Keratinocyte (primary cell): ENCODE measurements around the gene EVI5L. TPM values are rescaled to one million over a fixed set of nuclear protein-coding genes. Genes with fewer than 3 reads are reported as not detected.

Source experiments
- DNase-seq: peaks from one replicate; pipeline ENCODE4 v3.0.0-alpha.2; 2011; ENCODE audit warnings: low read depth, missing footprints, low spot score
- FAIRE-seq: peaks from 2 replicates; lab custom pipeline; 2011; peaks lifted over from hg19 to GRCh38; lab: Jason Lieb, UNC
- H2AFZ ChIP-seq: 2 replicates; pipeline ENCODE4 v1.6.0; 2012; ENCODE audit warnings: low read length, control low read depth, inconsistent platforms; ENCODE audit not compliant: control insufficient read depth
- H3K27ac ChIP-seq: 2 replicates; pipeline ENCODE4 v1.5.1; 2011; ENCODE audit warnings: low read length; ENCODE audit not compliant: control insufficient read depth, insufficient read depth
- H3K27me3 ChIP-seq: 3 replicates; pipeline ENCODE4 v1.6.0; 2011; ENCODE audit warnings: low read length; ENCODE audit not compliant: control insufficient read depth, insufficient read depth; ENCODE audit errors: extremely low read depth
- H3K36me3 ChIP-seq, 2 experiments: 2 replicates in 1 of 2; 3 replicates in 1 of 2; pipeline ENCODE4 v1.5.1; 2011; ENCODE audit warnings: low read length in 2 of 2, mild to moderate bottlenecking in 1 of 2; ENCODE audit not compliant: control insufficient read depth in 2 of 2, insufficient read depth in 2 of 2; ENCODE audit errors: extremely low read depth in 1 of 2
- H3K4me1 ChIP-seq: 3 replicates; pipeline ENCODE4 v1.5.1; 2011; ENCODE audit warnings: low read length; ENCODE audit not compliant: control insufficient read depth, insufficient read depth; ENCODE audit errors: extremely low read depth
- H3K4me2 ChIP-seq: 3 replicates; pipeline ENCODE4 v1.6.0; 2011; ENCODE audit warnings: low read depth, low read length; ENCODE audit not compliant: control insufficient read depth, insufficient read depth; ENCODE audit errors: extremely low read depth
- H3K4me3 ChIP-seq, 3 experiments: fragments of 200-600 bp in 1 of 3; sonication (generic) in 1 of 3; 2 replicates in 2 of 3; 3 replicates in 1 of 3; pipeline ENCODE4 v1.5.1; 2011 to 2016; ENCODE audit warnings: low read length in 3 of 3, mild to moderate bottlenecking in 3 of 3, control low read depth in 2 of 3, inconsistent platforms in 1 of 3, low read depth in 1 of 3, mixed read lengths in 1 of 3, mixed run types in 1 of 3, moderate library complexity in 1 of 3; ENCODE audit not compliant: control insufficient read depth in 2 of 3, insufficient read depth in 2 of 3; ENCODE audit errors: extremely low read depth in 1 of 3
- H3K79me2 ChIP-seq: 2 replicates; pipeline ENCODE4 v1.6.0; 2012; ENCODE audit warnings: low read length; ENCODE audit not compliant: control insufficient read depth, insufficient read depth
- H3K9ac ChIP-seq: 3 replicates; pipeline ENCODE4 v1.6.0; 2011; ENCODE audit warnings: low read length; ENCODE audit not compliant: control insufficient read depth, insufficient read depth; ENCODE audit errors: extremely low read depth
- H3K9me1 ChIP-seq: 3 replicates; pipeline ENCODE4 v1.6.0; 2011; ENCODE audit warnings: low read length; ENCODE audit not compliant: control insufficient read depth, insufficient read depth; ENCODE audit errors: extremely low read depth
- H3K9me3 ChIP-seq: 2 replicates; pipeline ENCODE4 v1.5.1; 2012; ENCODE audit warnings: low read depth, low read length; ENCODE audit not compliant: control insufficient read depth
- H4K20me1 ChIP-seq: 3 replicates; pipeline ENCODE4 v1.6.0; 2011; ENCODE audit warnings: low read length; ENCODE audit not compliant: control insufficient read depth, insufficient read depth; ENCODE audit errors: extremely low read depth
- CTCF ChIP-seq, 3 experiments: IDR thresholded peaks in 1 of 3; conservative IDR thresholded peaks in 1 of 3; optimal IDR thresholded peaks in 1 of 3; 2 replicates in 2 of 3; 3 replicates in 1 of 3; pipeline versions ENCODE3 to v1.5.1; 2011; ENCODE audit warnings: low read length in 3 of 3, mild to moderate bottlenecking in 3 of 3, moderate library complexity in 2 of 3, control low read depth in 1 of 3, inconsistent platforms in 1 of 3; ENCODE audit not compliant: insufficient read depth in 2 of 3; ENCODE audit errors: extremely low read depth in 1 of 3
- EZH2 ChIP-seq: IDR thresholded peaks from one replicate; pipeline ENCODE4 v1.6.1; 2012; ENCODE audit warnings: inconsistent platforms, mild to moderate bottlenecking, low read length, moderate library complexity
- dilution Hi-C: fragments of 300-500 bp; cut with MboI; formaldehyde crosslinking; loops from one replicate; pipeline ENCODE4 v1.7.0; 2020; ENCODE audit warnings: low sequenced_read_pairs; ENCODE audit not compliant: extremely low pct_ligation_motif_present
- polyA plus RNA-seq, 5 experiments: library from polyadenylated mRNA; depleted of rRNA in 3 of 5; stranded (reverse) in 3 of 5; stranded (forward) in 1 of 5; unstranded in 1 of 5; fragments of >200 nt; gene quantifications; 1 replicate in 1 of 5; 2 replicates in 3 of 5; 3 replicates in 1 of 5; pipeline versions ENCODE4 v1.2.1 to v1.2.3, GENCODE V29; 2011 to 2012; ENCODE audit warnings: missing spikeins in 2 of 5, low read depth in 1 of 5, low replicate concordance in 1 of 5

EVI5L gene
- polyA plus RNA-seq, 1 donor (not counting 4 experiments of a cell fraction or from before 2014, with no cell fraction given): 7.5 TPM

- TF ChIP-seq EZH2 (no peak), CTCF (optimal IDR thresholded peaks at IDR 0.05 in 1 of 3, IDR thresholded peaks at IDR 0.05 in 1 of 3, conservative IDR thresholded peaks at IDR 0.05 in 1 of 3; ENCODE audit: extremely low read depth in 1 of 3, insufficient read depth in 2 of 3, low read length in 3 of 3) (no peak)
- Histone ChIP-seq H4K20me1 (no peaks in the 10 kb centered on the region), H3K36me3 (peaks cover 0 to 7% of the 10 kb centered on the region in 2 experiments), H3K4me1 (peaks cover 3% of the 10 kb centered on the region), H3K9me1 (no peaks in the 10 kb centered on the region), H3K4me2 (no peak overlapping the region), H3K4me3 (no peak overlapping the region), H2AFZ (no peak overlapping the region), H3K79me2 (no peaks in the 10 kb centered on the region), H3K27me3 (no peaks in the 10 kb centered on the region), H3K27ac (no peak overlapping the region), H3K9ac (no peak overlapping the region), H3K9me3 (no peaks in the 10 kb centered on the region)
- no peak for FAIRE-seq
- DNase-seq: no peak
- dilution Hi-C loops: no loop called here
Observed at GRCh38 chr19:7855426-7856108, 25.5 kb downstream of the EVI5L start.

GRCh38 chr19:7856109-7856591 is 26.1 kb downstream of the EVI5L start:
- Histone ChIP-seq H2AFZ (no peak overlapping the region), H3K27me3 (no peaks in the 10 kb centered on the region), H3K79me2 (no peaks in the 10 kb centered on the region), H3K36me3 (peaks cover 0 to 10% of the 10 kb centered on the region in 2 experiments), H3K9ac (no peak overlapping the region), H3K9me3 (no peaks in the 10 kb centered on the region), H3K4me3 (no peak overlapping the region), H3K4me1 (no peaks in the 10 kb centered on the region), H3K4me2 (no peak overlapping the region), H3K27ac (no peak overlapping the region), H4K20me1 (no peaks in the 10 kb centered on the region), H3K9me1 (no peaks in the 10 kb centered on the region)
- FAIRE-seq (no peak), DNase-seq (no peak)
- dilution Hi-C loops: no loop called here
- TF ChIP-seq EZH2: no peak
